ENCODE measurements around the gene BRINP3.

GRCh38 chr1:190168116-190168892 is 309.4 kb downstream of the BRINP3 start:
- TF ChIP-seq FOXO1 (CRISPR knock-in tag; IDR thresholded peaks at IDR 0.05) (no peak), HOXA3 (CRISPR knock-in tag; IDR thresholded peaks at IDR 0.05) (no peak), FOXA3 (CRISPR knock-in tag; IDR thresholded peaks at IDR 0.05) (no peak), ARID3A (IDR thresholded peaks at IDR 0.05; ENCODE audit: low read depth, low read length) (no peak), ZNF776 (CRISPR knock-in tag; IDR thresholded peaks at IDR 0.05) (no peak)
